GM12878 (cell line): ENCODE measurements around the gene NOS1AP.

Source experiments
- EZH2 ChIP-seq: IDR thresholded peaks from 2 replicates; pipeline ENCODE4 v1.6.1; 2012; ENCODE audit warnings: low read depth, mild to moderate bottlenecking, control low read depth, inconsistent platforms, low read length, borderline replicate concordance; ENCODE audit not compliant: control insufficient read depth
- KAT2A ChIP-seq: conservative IDR thresholded peaks from 2 replicates; pipeline ENCODE4 v1.6.1; 2011; ENCODE audit warnings: low read depth, low read length; ENCODE audit not compliant: control insufficient read depth
- POLR2A ChIP-seq: IDR thresholded peaks from 2 replicates; pipeline ENCODE4 v1.6.1; 2011; ENCODE audit warnings: low read depth, mild to moderate bottlenecking, low read length
- TF ChIP-seq, protein P1 (sequence below): IDR thresholded peaks from 2 replicates; pipeline ENCODE4 v1.6.1; 2012; ENCODE audit warnings: mild to moderate bottlenecking, low read depth, low read length
- TF ChIP-seq, protein P2 (sequence below): IDR thresholded peaks from 2 replicates; pipeline ENCODE4 v1.6.1; 2011; ENCODE audit warnings: mild to moderate bottlenecking, low read depth, low read length, moderate library complexity; ENCODE audit not compliant: insufficient replicate concordance

DNA sequence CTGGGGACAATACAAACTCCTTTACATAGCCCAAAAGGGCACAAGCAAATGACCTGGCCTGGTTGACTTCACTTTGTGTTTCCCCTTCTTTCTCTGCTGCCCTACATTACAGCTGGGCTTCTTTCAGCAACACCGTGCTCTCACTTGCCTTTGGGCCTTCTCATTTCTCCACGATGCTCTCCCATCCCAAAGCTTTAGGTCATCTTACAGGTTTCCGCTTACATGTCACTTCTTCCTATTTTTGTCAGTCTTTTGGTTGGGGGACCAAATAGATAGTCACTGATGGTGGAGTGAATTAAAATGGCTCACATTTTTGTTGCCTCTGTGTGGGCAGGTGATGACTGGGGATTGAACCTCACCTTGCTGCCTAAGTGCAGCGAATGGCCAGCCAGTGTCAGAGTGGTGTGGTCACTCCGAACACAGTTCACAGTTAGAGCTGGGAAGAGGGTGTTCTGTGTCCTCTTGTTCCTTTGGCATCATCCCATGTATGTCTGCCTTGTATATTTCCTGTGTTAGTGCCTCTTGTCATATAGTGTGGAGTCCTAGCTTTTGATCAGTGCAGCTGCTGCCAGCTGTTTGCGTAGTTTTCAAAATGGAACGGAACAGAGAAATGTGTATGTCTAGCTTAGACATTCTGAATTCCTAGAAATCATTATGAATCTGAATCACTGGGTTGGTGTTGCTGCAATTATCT is 134.8 kb downstream of the NOS1AP start:
- TF ChIP-seq, protein P1, sequence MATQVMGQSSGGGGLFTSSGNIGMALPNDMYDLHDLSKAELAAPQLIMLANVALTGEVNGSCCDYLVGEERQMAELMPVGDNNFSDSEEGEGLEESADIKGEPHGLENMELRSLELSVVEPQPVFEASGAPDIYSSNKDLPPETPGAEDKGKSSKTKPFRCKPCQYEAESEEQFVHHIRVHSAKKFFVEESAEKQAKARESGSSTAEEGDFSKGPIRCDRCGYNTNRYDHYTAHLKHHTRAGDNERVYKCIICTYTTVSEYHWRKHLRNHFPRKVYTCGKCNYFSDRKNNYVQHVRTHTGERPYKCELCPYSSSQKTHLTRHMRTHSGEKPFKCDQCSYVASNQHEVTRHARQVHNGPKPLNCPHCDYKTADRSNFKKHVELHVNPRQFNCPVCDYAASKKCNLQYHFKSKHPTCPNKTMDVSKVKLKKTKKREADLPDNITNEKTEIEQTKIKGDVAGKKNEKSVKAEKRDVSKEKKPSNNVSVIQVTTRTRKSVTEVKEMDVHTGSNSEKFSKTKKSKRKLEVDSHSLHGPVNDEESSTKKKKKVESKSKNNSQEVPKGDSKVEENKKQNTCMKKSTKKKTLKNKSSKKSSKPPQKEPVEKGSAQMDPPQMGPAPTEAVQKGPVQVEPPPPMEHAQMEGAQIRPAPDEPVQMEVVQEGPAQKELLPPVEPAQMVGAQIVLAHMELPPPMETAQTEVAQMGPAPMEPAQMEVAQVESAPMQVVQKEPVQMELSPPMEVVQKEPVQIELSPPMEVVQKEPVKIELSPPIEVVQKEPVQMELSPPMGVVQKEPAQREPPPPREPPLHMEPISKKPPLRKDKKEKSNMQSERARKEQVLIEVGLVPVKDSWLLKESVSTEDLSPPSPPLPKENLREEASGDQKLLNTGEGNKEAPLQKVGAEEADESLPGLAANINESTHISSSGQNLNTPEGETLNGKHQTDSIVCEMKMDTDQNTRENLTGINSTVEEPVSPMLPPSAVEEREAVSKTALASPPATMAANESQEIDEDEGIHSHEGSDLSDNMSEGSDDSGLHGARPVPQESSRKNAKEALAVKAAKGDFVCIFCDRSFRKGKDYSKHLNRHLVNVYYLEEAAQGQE: no peak
- TF ChIP-seq KAT2A (no peak), EZH2 (no peak), POLR2A (no peak)
- TF ChIP-seq, protein P2, sequence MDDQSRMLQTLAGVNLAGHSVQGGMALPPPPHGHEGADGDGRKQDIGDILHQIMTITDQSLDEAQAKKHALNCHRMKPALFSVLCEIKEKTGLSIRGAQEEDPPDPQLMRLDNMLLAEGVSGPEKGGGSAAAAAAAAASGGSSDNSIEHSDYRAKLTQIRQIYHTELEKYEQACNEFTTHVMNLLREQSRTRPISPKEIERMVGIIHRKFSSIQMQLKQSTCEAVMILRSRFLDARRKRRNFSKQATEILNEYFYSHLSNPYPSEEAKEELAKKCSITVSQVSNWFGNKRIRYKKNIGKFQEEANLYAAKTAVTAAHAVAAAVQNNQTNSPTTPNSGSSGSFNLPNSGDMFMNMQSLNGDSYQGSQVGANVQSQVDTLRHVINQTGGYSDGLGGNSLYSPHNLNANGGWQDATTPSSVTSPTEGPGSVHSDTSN: no peak
